Peyer's patch (tissue), 4 donors: Measurements from ENCODE around the gene FAM163A.

Source experiments
- POLR2A ChIP-seq, 2 donors: fragments of 450-650 bp; IDR thresholded peaks; one replicate each; pipeline ENCODE4 v1.5.1; 2017; ENCODE audit warnings: antibody characterized with exemption in 2 of 2, mild to moderate bottlenecking in 2 of 2, moderate library complexity in 2 of 2
- TF ChIP-seq, protein P1 (sequence below), 6 experiments: fragments of 450-650 bp in 4 of 6; fragments of 200-600 bp in 2 of 6; sonication (generic) in 1 of 6; IDR thresholded peaks; one replicate each; pipeline ENCODE4 v1.5.1; 2017 to 2019; ENCODE audit warnings: antibody characterized with exemption in 6 of 6, mild to moderate bottlenecking in 3 of 6, moderate library complexity in 1 of 6

DNA sequence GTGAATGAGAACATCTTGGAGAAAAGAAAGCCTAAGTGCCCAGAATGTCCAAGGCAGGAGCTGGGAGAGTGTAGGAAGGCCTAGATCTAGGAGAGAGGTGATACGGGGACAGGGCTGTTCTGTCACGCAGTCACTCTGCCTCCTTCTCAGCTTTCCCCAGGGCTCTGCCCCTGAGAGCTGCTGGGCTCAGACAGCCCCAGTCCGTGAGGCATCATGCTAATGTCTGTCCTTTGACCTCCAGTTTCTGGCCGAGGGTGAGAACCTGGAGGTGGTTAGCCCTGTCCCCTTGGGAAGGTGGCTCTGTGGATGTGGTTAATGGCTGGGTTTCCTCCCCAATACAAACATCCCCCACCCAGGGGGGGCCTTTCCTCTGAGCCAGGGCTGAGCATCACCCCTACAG, 63.2 kb downstream of the FAM163A start:
- TF ChIP-seq POLR2A (IDR thresholded peaks at IDR 0.05): no peak
- TF ChIP-seq, protein P1, sequence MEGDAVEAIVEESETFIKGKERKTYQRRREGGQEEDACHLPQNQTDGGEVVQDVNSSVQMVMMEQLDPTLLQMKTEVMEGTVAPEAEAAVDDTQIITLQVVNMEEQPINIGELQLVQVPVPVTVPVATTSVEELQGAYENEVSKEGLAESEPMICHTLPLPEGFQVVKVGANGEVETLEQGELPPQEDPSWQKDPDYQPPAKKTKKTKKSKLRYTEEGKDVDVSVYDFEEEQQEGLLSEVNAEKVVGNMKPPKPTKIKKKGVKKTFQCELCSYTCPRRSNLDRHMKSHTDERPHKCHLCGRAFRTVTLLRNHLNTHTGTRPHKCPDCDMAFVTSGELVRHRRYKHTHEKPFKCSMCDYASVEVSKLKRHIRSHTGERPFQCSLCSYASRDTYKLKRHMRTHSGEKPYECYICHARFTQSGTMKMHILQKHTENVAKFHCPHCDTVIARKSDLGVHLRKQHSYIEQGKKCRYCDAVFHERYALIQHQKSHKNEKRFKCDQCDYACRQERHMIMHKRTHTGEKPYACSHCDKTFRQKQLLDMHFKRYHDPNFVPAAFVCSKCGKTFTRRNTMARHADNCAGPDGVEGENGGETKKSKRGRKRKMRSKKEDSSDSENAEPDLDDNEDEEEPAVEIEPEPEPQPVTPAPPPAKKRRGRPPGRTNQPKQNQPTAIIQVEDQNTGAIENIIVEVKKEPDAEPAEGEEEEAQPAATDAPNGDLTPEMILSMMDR (IDR thresholded peaks at IDR 0.05): no peak
